HL-60 (cell line): ENCODE results near the gene EBF4.

ENCODE experiments used
- DNase-seq, 2 experiments: peaks; one replicate each; pipeline ENCODE4 v3.0.0-alpha.2; 2010 to 2020; ENCODE audit warnings: low read depth in 1 of 2, low spot score in 1 of 2
- H3K27ac ChIP-seq: fragments of 250-450 bp; sonication (Bioruptor Pico); replicated peaks from 2 replicates; pipeline ENCODE4 v1.5.1; 2020; ENCODE audit warnings: mild to moderate bottlenecking, moderate library complexity
- H3K27me3 ChIP-seq: fragments of 250-450 bp; sonication (Bioruptor Pico); 2 replicates; pipeline ENCODE4 v1.5.1; 2021; ENCODE audit warnings: mild to moderate bottlenecking, moderate library complexity; ENCODE audit not compliant: insufficient read depth, poor library complexity, severe bottlenecking
- H3K4me3 ChIP-seq: replicated peaks from 2 replicates; pipeline ENCODE4 v1.5.1; 2011; ENCODE audit warnings: mild to moderate bottlenecking, control low read depth, low read length; ENCODE audit not compliant: insufficient read depth
- CTCF ChIP-seq: IDR thresholded peaks from one replicate; pipeline ENCODE4 v1.5.1; 2011; ENCODE audit warnings: low read length, control low read depth, inconsistent platforms; ENCODE audit not compliant: insufficient read depth
- GABPA ChIP-seq: IDR thresholded peaks from 2 replicates; pipeline ENCODE4 v1.6.1; 2012; ENCODE audit warnings: low read depth
- POLR2AphosphoS5 ChIP-seq: IDR thresholded peaks from 2 replicates; pipeline ENCODE4 v1.6.1; 2012; ENCODE audit warnings: low read depth
- REST ChIP-seq: IDR thresholded peaks from 2 replicates; pipeline ENCODE4 v1.6.1; 2012; ENCODE audit warnings: low read depth; ENCODE audit not compliant: insufficient replicate concordance
- SPI1 ChIP-seq: IDR thresholded peaks from 2 replicates; pipeline ENCODE4 v1.6.1; 2012; ENCODE audit warnings: low read depth, mild to moderate bottlenecking, borderline replicate concordance

The EBF4 gene

GRCh38 chr20:2652724-2653555, 39.6 kb upstream of the EBF4 start:
- H3K27ac ChIP-seq = peak overlapping the region; percentile 95
- peak overlapping the region; percentile 83 for H3K4me3 ChIP-seq
- no peak for TF ChIP-seq SPI1
- TF ChIP-seq GABPA = no peak
- peak; percentile 17; the same call in 1 of the 2 replicates for TF ChIP-seq POLR2AphosphoS5
- no peak for TF ChIP-seq CTCF
- TF ChIP-seq REST = no peak
- peak in 1 of 2 experiments; percentile 96 for DNase-seq
- no peaks in the 10 kb centered on the region for H3K27me3 ChIP-seq

GRCh38 chr20:2653556-2654383, 38.8 kb upstream of the EBF4 start:
- no peak for TF ChIP-seq CTCF
- no peak for TF ChIP-seq SPI1
- TF ChIP-seq POLR2AphosphoS5 = no peak; the same call in 1 of the 2 replicates
- TF ChIP-seq REST = no peak
- TF ChIP-seq GABPA = no peak
- DNase-seq = no peak
- peak overlapping the region; percentile 95 for H3K27ac ChIP-seq
- no peaks in the 10 kb centered on the region for H3K27me3 ChIP-seq
- peak overlapping the region; percentile 83 for H3K4me3 ChIP-seq

- DNase-seq = no peak
- peak overlapping the region; percentile 83 for H3K4me3 ChIP-seq
- no peaks in the 10 kb centered on the region for H3K27me3 ChIP-seq
- no peak for TF ChIP-seq GABPA
- TF ChIP-seq CTCF = no peak
- no peak for TF ChIP-seq REST
- no peak for TF ChIP-seq SPI1
- 0 out of 2 replicates have a peak, but pooled peaks have one; percentile 13 for TF ChIP-seq POLR2AphosphoS5
- H3K27ac ChIP-seq = peak overlapping the region; percentile 95
Observed at GRCh38 chr20:2654384-2654822, 38.2 kb upstream of the EBF4 start.
